NCI-H2227 (cell line): ENCODE data around the gene FAM184B.

Experiments
- DNase-seq: peaks from one replicate; lab custom pipeline; 2025; ENCODE audit not compliant: unreplicated experiment; lab: John Stamatoyannopoulos, UW

Gene FAM184B

GRCh38 chr4:17646693-17647092 lies 134.7 kb downstream of the FAM184B start:
- no peak for DNase-seq

- no peak for DNase-seq
These were observed 139.0 kb downstream of the FAM184B start for GRCh38 chr4:17642398-17642783.

GRCh38 chr4:17639136-17639535 lies 142.3 kb downstream of the FAM184B start:
- no peak for DNase-seq

GRCh38 chr4:17636696-17637622 lies 144.5 kb downstream of the FAM184B start:
- DNase-seq, result peak; percentile 80

GRCh38 chr4:17636341-17636695 lies 145.1 kb downstream of the FAM184B start:
- DNase-seq, result no peak

GRCh38 chr4:17635056-17635455 lies 146.4 kb downstream of the FAM184B start:
- no peak for DNase-seq

- DNase-seq, result no peak
These were observed 147.8 kb downstream of the FAM184B start for GRCh38 chr4:17633600-17633999.

- DNase-seq, result no peak
These were observed 151.2 kb downstream of the FAM184B start for GRCh38 chr4:17630228-17630627.

- DNase-seq, result no peak
These were observed 156.6 kb downstream of the FAM184B start for GRCh38 chr4:17624821-17625220.

- no peak for DNase-seq
These were observed 157.9 kb downstream of the FAM184B start for GRCh38 chr4:17623451-17624001.

- DNase-seq, result no peak
These were observed 161.9 kb downstream of the FAM184B start for GRCh38 chr4:17619416-17620105.

GRCh38 chr4:17618926-17619325 lies 162.5 kb downstream of the FAM184B start:
- DNase-seq, result no peak

- no peak for DNase-seq
These were observed 165.1 kb downstream of the FAM184B start for GRCh38 chr4:17616283-17616682.

- peak; percentile 94 for DNase-seq
These were observed 166.8 kb downstream of the FAM184B start, which contains the start of gene MED28 for GRCh38 chr4:17614416-17615299. Gene MED28, plus strand, starts transcription at chr4:17614641. Its CDS starts 14 bp downstream, at chr4:17614655.

GRCh38 chr4:17613761-17614415 lies 167.5 kb downstream of the FAM184B start:
- DNase-seq, result peak; percentile 49

- DNase-seq, result no peak
These were observed 176.2 kb downstream of the FAM184B start for GRCh38 chr4:17605236-17605635.

GRCh38 chr4:17599826-17600225 lies 181.6 kb downstream of the FAM184B start:
- no peak for DNase-seq

- DNase-seq, result no peak
These were observed 183.9 kb downstream of the FAM184B start for GRCh38 chr4:17597517-17597916.

GRCh38 chr4:17595471-17596005 lies 185.9 kb downstream of the FAM184B start:
- no peak for DNase-seq

- no peak for DNase-seq
These were observed 192.1 kb downstream of the FAM184B start for GRCh38 chr4:17589355-17589754.
